HL-60 (cell line): Measurements from ENCODE around the gene TRIP11.

Experiments
- DNase-seq, 2 experiments: peaks; one replicate each; pipeline ENCODE4 v3.0.0-alpha.2; 2010 to 2020; ENCODE audit warnings: low read depth in 1 of 2, low spot score in 1 of 2
- H3K27ac ChIP-seq: fragments of 250-450 bp; sonication (Bioruptor Pico); replicated peaks from 2 replicates; pipeline ENCODE4 v1.5.1; 2020; ENCODE audit warnings: mild to moderate bottlenecking, moderate library complexity
- H3K27me3 ChIP-seq: fragments of 250-450 bp; sonication (Bioruptor Pico); 2 replicates; pipeline ENCODE4 v1.5.1; 2021; ENCODE audit warnings: mild to moderate bottlenecking, moderate library complexity; ENCODE audit not compliant: insufficient read depth, poor library complexity, severe bottlenecking
- H3K4me3 ChIP-seq: replicated peaks from 2 replicates; pipeline ENCODE4 v1.5.1; 2011; ENCODE audit warnings: mild to moderate bottlenecking, control low read depth, low read length; ENCODE audit not compliant: insufficient read depth
- GABPA ChIP-seq: IDR thresholded peaks from 2 replicates; pipeline ENCODE4 v1.6.1; 2012; ENCODE audit warnings: low read depth
- POLR2AphosphoS5 ChIP-seq: IDR thresholded peaks from 2 replicates; pipeline ENCODE4 v1.6.1; 2012; ENCODE audit warnings: low read depth
- SPI1 ChIP-seq: IDR thresholded peaks from 2 replicates; pipeline ENCODE4 v1.6.1; 2012; ENCODE audit warnings: low read depth, mild to moderate bottlenecking, borderline replicate concordance
- TF ChIP-seq, protein P1 (sequence below): IDR thresholded peaks from one replicate; pipeline ENCODE4 v1.5.1; 2011; ENCODE audit warnings: low read length, control low read depth, inconsistent platforms; ENCODE audit not compliant: insufficient read depth
- TF ChIP-seq, protein P2 (sequence below): IDR thresholded peaks from 2 replicates; pipeline ENCODE4 v1.6.1; 2012; ENCODE audit warnings: low read depth; ENCODE audit not compliant: insufficient replicate concordance

The TRIP11 gene

DNA sequence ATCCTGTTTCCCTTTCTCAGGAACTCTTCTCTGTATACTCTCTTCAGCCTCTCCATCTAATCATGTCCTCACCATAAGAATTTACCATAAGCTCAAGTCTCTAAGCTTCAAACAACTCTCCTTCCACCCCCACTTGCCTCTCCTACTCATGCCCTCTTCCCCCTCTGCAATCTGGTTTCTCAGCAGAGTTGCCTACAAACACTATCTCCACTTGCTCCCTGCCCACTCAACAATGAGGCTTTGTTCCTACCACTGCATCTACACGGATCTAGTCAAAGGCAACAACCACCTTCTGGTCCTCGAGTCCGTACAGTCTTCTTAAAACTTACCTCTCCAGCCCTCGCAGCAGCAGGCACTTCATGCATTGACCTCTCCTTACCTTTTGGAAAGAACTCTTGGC lies 75.1 kb downstream of the TRIP11 start:
- H3K4me3 ChIP-seq = no peak overlapping the region
- no peak for TF ChIP-seq SPI1
- TF ChIP-seq, protein P1, sequence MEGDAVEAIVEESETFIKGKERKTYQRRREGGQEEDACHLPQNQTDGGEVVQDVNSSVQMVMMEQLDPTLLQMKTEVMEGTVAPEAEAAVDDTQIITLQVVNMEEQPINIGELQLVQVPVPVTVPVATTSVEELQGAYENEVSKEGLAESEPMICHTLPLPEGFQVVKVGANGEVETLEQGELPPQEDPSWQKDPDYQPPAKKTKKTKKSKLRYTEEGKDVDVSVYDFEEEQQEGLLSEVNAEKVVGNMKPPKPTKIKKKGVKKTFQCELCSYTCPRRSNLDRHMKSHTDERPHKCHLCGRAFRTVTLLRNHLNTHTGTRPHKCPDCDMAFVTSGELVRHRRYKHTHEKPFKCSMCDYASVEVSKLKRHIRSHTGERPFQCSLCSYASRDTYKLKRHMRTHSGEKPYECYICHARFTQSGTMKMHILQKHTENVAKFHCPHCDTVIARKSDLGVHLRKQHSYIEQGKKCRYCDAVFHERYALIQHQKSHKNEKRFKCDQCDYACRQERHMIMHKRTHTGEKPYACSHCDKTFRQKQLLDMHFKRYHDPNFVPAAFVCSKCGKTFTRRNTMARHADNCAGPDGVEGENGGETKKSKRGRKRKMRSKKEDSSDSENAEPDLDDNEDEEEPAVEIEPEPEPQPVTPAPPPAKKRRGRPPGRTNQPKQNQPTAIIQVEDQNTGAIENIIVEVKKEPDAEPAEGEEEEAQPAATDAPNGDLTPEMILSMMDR = no peak
- no peak for TF ChIP-seq GABPA
- TF ChIP-seq POLR2AphosphoS5 = no peak
- DNase-seq = no peak
- H3K27ac ChIP-seq = no peak overlapping the region
- no peaks in the 10 kb centered on the region for H3K27me3 ChIP-seq

DNA sequence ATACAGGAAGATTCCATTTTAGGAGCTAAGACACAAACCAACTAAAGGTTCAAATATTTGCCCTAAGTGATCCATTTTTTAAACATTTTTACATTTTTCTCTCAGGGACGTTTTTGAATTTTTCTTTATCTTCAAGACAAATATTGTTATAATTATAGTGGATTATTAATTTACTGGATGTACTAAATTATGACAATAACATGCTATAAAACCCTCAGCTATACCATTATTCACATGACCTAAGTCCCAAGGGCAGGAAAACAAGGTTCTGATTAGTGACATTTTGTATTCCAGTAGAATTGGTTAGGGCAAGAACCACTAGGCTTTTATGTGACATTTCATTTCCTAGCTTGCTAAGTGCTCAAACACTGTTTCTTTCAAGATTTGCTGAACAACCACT lies 75.8 kb downstream of the TRIP11 start:
- TF ChIP-seq GABPA (no peak), SPI1 (no peak), POLR2AphosphoS5 (no peak)
- TF ChIP-seq, protein P2, sequence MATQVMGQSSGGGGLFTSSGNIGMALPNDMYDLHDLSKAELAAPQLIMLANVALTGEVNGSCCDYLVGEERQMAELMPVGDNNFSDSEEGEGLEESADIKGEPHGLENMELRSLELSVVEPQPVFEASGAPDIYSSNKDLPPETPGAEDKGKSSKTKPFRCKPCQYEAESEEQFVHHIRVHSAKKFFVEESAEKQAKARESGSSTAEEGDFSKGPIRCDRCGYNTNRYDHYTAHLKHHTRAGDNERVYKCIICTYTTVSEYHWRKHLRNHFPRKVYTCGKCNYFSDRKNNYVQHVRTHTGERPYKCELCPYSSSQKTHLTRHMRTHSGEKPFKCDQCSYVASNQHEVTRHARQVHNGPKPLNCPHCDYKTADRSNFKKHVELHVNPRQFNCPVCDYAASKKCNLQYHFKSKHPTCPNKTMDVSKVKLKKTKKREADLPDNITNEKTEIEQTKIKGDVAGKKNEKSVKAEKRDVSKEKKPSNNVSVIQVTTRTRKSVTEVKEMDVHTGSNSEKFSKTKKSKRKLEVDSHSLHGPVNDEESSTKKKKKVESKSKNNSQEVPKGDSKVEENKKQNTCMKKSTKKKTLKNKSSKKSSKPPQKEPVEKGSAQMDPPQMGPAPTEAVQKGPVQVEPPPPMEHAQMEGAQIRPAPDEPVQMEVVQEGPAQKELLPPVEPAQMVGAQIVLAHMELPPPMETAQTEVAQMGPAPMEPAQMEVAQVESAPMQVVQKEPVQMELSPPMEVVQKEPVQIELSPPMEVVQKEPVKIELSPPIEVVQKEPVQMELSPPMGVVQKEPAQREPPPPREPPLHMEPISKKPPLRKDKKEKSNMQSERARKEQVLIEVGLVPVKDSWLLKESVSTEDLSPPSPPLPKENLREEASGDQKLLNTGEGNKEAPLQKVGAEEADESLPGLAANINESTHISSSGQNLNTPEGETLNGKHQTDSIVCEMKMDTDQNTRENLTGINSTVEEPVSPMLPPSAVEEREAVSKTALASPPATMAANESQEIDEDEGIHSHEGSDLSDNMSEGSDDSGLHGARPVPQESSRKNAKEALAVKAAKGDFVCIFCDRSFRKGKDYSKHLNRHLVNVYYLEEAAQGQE = no peak
- TF ChIP-seq, protein P1 = no peak
- no peak overlapping the region for H3K27ac ChIP-seq

DNA sequence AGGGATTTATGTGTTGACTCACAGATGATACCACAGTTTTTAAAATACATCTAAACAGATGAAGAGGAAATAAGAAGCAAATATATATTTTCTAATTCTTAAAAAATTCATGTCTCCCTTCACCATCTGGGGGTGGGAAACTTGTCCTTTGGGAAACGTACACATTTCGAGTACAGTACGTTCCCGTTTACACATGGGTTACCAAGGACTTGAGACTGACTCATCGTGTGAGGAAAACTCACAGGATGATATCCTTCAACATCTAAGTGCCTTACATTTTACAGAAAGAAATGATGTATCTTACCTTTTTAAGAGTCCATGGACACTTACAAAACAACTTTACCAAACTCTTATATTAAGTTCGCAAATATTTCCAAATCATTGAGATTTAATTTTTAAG lies 76.4 kb downstream of the TRIP11 start:
- H3K27me3 ChIP-seq = no peaks in the 10 kb centered on the region
- no peak for DNase-seq
- no peak overlapping the region for H3K4me3 ChIP-seq
- H3K27ac ChIP-seq = no peak overlapping the region
- TF ChIP-seq, protein P2 = no peak
- no peak for TF ChIP-seq GABPA
- TF ChIP-seq, protein P1 = no peak
- no peak for TF ChIP-seq SPI1
- TF ChIP-seq POLR2AphosphoS5 = no peak

More for the DNA sequence above, 75.8 kb downstream of the TRIP11 start:
- DNase-seq = no peak
- Histone ChIP-seq H3K4me3 (no peak overlapping the region), H3K27me3 (no peaks in the 10 kb centered on the region)
